HepG2 (cell line): ENCODE measurements around the gene SERTAD2. TPM values are rescaled to one million over a fixed set of nuclear protein-coding genes. Genes with fewer than 3 reads are reported as not detected.
A peak's percentile ranks its signal among the peaks of the same experiment; 100 is the strongest.

ENCODE experiments used
- ASH2L ChIP-seq: fragments of 300-600, 200-600 bp; sonication (generic); IDR thresholded peaks from 2 replicates; pipeline ENCODE4 v1.7.0; 2017; ENCODE audit warnings: low read depth, mild to moderate bottlenecking, moderate library complexity, mixed read lengths, low read length; ENCODE audit not compliant: insufficient read length
- DPF2 ChIP-seq: sonication (generic); formaldehyde crosslinking; IDR thresholded peaks from 2 replicates; pipeline ENCODE4 v1.4.0; 2020; ENCODE audit warnings: mild to moderate bottlenecking, low read depth, missing genetic modification reagents, borderline replicate concordance
- GFI1 ChIP-seq: sonication (generic); formaldehyde crosslinking; IDR thresholded peaks from 2 replicates; pipeline ENCODE4 v1.5.0; 2020; ENCODE audit warnings: missing genetic modification reagents, mild to moderate bottlenecking, borderline replicate concordance
- IKZF1 ChIP-seq: fragments of 450-650 bp; IDR thresholded peaks from 2 replicates; pipeline ENCODE4 v1.7.1; 2016
- MBNL3 ChIP-seq: fragments of 250-450 bp; sonication (Bioruptor Pico); conservative IDR thresholded peaks from 2 replicates; pipeline ENCODE4 v1.8.0; 2022; ENCODE audit warnings: mild to moderate bottlenecking, inconsistent platforms
- POLR2G ChIP-seq: fragments of 200-400 bp; formaldehyde crosslinking; IDR thresholded peaks from 2 replicates; pipeline ENCODE4 v1.6.1; 2018; ENCODE audit warnings: mild to moderate bottlenecking, low read depth, low read length, moderate library complexity
- SMAD3 ChIP-seq: sonication (generic); formaldehyde crosslinking; IDR thresholded peaks from 2 replicates; pipeline ENCODE4 v1.4.0; 2020; ENCODE audit warnings: missing genetic modification reagents
- SSRP1 ChIP-seq: IDR thresholded peaks from 2 replicates; pipeline ENCODE4 v1.6.1; 2016; ENCODE audit warnings: control low read depth
- WIZ ChIP-seq: sonication (generic); formaldehyde crosslinking; IDR thresholded peaks from 2 replicates; pipeline ENCODE4 v1.5.1; 2020; ENCODE audit warnings: mild to moderate bottlenecking, missing genetic modification reagents
- ZEB1 ChIP-seq: IDR thresholded peaks from 2 replicates; pipeline ENCODE4 v1.6.1; 2012; ENCODE audit warnings: mild to moderate bottlenecking, low read depth, inconsistent platforms; ENCODE audit not compliant: insufficient replicate concordance
- ZHX2 ChIP-seq, 2 experiments: sonication (generic) in 1 of 2; formaldehyde crosslinking in 1 of 2; IDR thresholded peaks; 2 replicates each; pipeline versions ENCODE4 v1.6.1 to v1.9.0; 2014 to 2022; ENCODE audit warnings: antibody characterized with exemption in 1 of 2, borderline replicate concordance in 1 of 2, inconsistent platforms in 1 of 2, low read depth in 1 of 2, missing genetic modification reagents in 1 of 2
- ZNF24 ChIP-seq: fragments of 450-650 bp; IDR thresholded peaks from 2 replicates; pipeline ENCODE4 v1.6.1; 2017; ENCODE audit warnings: antibody characterized with exemption, mild to moderate bottlenecking
- ZNF354B ChIP-seq: sonication (generic); formaldehyde crosslinking; IDR thresholded peaks from 2 replicates; pipeline ENCODE4 v1.8.0; 2022; ENCODE audit warnings: mild to moderate bottlenecking, missing genetic modification reagents
- ZNF570 ChIP-seq: sonication (generic); formaldehyde crosslinking; IDR thresholded peaks from 2 replicates; pipeline ENCODE4 v1.4.0; 2020; ENCODE audit warnings: mild to moderate bottlenecking, missing genetic modification reagents, borderline replicate concordance
- ZNF609 ChIP-seq: sonication (generic); formaldehyde crosslinking; IDR thresholded peaks from 2 replicates; pipeline ENCODE4 v1.4.0; 2020; ENCODE audit warnings: mild to moderate bottlenecking, missing genetic modification reagents, borderline replicate concordance
- polyA plus RNA-seq, 8 experiments: library from polyadenylated mRNA; depleted of rRNA in 3 of 8; stranded (reverse) in 7 of 8; unstranded in 1 of 8; fragments of >200 nt; fragmentation: Illumina TruSeq in 4 of 8; extraction: Trizol in 4 of 8; gene quantifications; 2 replicates each; pipeline versions ENCODE4 v1.2.1 to v1.2.3, GENCODE V29; 2011 to 2016; ENCODE audit warnings: low read depth in 4 of 8, missing spikeins in 1 of 8, mixed read lengths in 1 of 8; ENCODE audit not compliant: insufficient read depth in 1 of 8
- total RNA-seq, 5 experiments: library from RNA; depleted of rRNA; stranded (reverse); fragments of >200 nt; fragmentation: Illumina TruSeq; extraction: Trizol; gene quantifications; 2 replicates each; pipeline ENCODE4 v1.2.3, GENCODE V29; 2016; ENCODE audit warnings: low read depth in 1 of 5
- TF ChIP-seq, protein P1 (sequence below): sonication (generic); formaldehyde crosslinking; IDR thresholded peaks from 2 replicates; pipeline ENCODE4 v1.4.0; 2020; ENCODE audit warnings: missing genetic modification reagents, borderline replicate concordance

Gene SERTAD2
- total and polyA plus RNA-seq, 2 of the 13 experiments (the other 11 are each of a cell fraction or from before 2014, with no cell fraction given) = 6.7 to 22.6 TPM

DNA sequence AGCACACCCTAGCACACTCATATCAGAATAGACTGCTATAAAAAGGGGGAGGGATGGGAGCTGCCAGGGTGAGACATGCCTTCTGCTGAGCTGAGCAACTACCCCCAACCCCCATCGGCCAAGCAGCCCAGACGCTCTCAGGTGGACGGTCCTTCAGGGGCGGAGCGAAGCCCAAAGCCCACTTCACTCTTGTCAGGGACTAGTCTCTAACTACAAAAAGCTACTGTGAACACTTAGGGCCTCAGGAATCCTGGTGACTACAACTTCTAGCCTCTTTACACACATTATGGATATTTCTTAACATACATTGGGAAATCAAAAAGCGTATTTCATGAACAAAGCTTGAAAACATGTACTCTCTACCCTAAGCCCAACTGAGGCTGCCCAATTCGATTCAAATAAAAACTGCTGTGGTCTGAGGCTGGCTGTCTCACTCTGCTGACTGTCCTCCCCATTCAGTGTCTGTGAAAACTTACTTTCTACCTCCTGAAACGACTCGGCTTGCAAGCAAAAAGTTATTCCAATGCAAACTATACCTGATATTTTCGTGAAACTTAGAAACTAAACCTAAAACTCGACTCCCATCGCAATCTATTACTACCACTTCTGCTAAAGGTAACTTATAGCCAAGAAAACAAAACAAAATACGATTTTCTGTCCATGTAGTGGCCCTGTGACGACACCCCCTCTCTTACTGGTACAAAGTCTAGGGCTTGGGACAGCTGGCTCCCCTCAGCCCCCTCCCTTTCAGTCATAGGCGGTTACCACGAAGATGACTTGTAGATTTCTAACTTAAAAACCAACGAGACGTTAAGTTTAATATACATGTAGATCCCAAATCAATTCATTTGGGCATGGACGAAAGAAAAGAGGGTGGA, 1.2 kb downstream of the SERTAD2 start (continued):
- 0 out of 2 replicates have a peak, but pooled peaks have one; percentile 34 for TF ChIP-seq ZHX2 (IDR thresholded peaks at IDR 0.05; ENCODE audit: low read depth)
- TF ChIP-seq ZHX2 (CRISPR knock-in tag; IDR thresholded peaks at IDR 0.05; ENCODE audit: borderline replicate concordance) = no peak
- TF ChIP-seq ZNF354B (CRISPR knock-in tag) = no peak
- no peak for TF ChIP-seq WIZ (CRISPR knock-in tag)
- TF ChIP-seq ASH2L = peak; percentile 70
- no peak for TF ChIP-seq ZNF570 (CRISPR knock-in tag)
- no peak for TF ChIP-seq GFI1 (CRISPR knock-in tag)
- no peak for TF ChIP-seq ZNF24
- no peak for TF ChIP-seq ZEB1
- no peak for TF ChIP-seq SSRP1 (CRISPR knock-in tag)
- no peak for TF ChIP-seq ZNF609 (CRISPR knock-in tag)
- TF ChIP-seq, protein P1, sequence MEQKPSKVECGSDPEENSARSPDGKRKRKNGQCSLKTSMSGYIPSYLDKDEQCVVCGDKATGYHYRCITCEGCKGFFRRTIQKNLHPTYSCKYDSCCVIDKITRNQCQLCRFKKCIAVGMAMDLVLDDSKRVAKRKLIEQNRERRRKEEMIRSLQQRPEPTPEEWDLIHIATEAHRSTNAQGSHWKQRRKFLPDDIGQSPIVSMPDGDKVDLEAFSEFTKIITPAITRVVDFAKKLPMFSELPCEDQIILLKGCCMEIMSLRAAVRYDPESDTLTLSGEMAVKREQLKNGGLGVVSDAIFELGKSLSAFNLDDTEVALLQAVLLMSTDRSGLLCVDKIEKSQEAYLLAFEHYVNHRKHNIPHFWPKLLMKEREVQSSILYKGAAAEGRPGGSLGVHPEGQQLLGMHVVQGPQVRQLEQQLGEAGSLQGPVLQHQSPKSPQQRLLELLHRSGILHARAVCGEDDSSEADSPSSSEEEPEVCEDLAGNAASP (CRISPR knock-in tag) = no peak; the same call in 1 of the 2 replicates
- TF ChIP-seq SMAD3 (CRISPR knock-in tag) = no peak
- no peak for TF ChIP-seq DPF2
- TF ChIP-seq MBNL3 (CRISPR knock-in tag) = no peak
- no peak for TF ChIP-seq IKZF1
- no peak for TF ChIP-seq POLR2G
